Endothelial cell (in vitro differentiated cells): ENCODE data around the gene LHX2. TPM values are rescaled to one million over a fixed set of nuclear protein-coding genes. Genes with fewer than 3 reads are reported as not detected.

Experiments
- DNase-seq: peaks from one replicate; pipeline ENCODE4 v3.0.0; 2021; ENCODE audit warnings: low spot score
- H3K27ac Mint-ChIP-seq: one replicate; pipeline ENCODE4 v1.8.0; 2021; ENCODE audit warnings: mixed read lengths, inconsistent platforms; ENCODE audit not compliant: unreplicated experiment
- H3K27me3 Mint-ChIP-seq: one replicate; pipeline ENCODE4 v1.8.0; 2021; ENCODE audit warnings: mild to moderate bottlenecking, moderate library complexity, mixed read lengths, inconsistent platforms; ENCODE audit not compliant: unreplicated experiment
- H3K36me3 Mint-ChIP-seq: one replicate; pipeline ENCODE4 v1.8.0; 2021; ENCODE audit warnings: mild to moderate bottlenecking, low read depth, mixed read lengths, inconsistent platforms; ENCODE audit not compliant: unreplicated experiment
- H3K4me1 Mint-ChIP-seq: one replicate; pipeline ENCODE4 v1.8.0; 2021; ENCODE audit warnings: mild to moderate bottlenecking, mixed read lengths, inconsistent platforms; ENCODE audit not compliant: unreplicated experiment
- H3K4me3 Mint-ChIP-seq: one replicate; pipeline ENCODE4 v1.8.0; 2021; ENCODE audit warnings: mild to moderate bottlenecking, mixed read lengths, inconsistent platforms; ENCODE audit not compliant: unreplicated experiment
- H3K9me3 Mint-ChIP-seq: one replicate; pipeline ENCODE4 v1.8.0; 2021; ENCODE audit warnings: mixed read lengths, inconsistent platforms; ENCODE audit not compliant: unreplicated experiment
- CTCF ChIP-seq: fragments of 200-600 bp; sonication (generic); IDR thresholded peaks from one replicate; pipeline ENCODE4 v1.5.0; 2021; ENCODE audit warnings: antibody characterized with exemption; ENCODE audit not compliant: unreplicated experiment
- total RNA-seq: library from RNA; stranded (reverse); fragmentation: NEBNext Ultra II Directional; extraction: Animal tissue kit (Norgen Biotek cat#: 25700); gene quantifications from one replicate; pipeline ENCODE4 v1.2.1, GENCODE V29; 2021; ENCODE audit not compliant: unreplicated experiment

Gene LHX2
- total RNA-seq, 1 donor from 2014 or later, result not detected

GRCh38 chr9:124042201-124042721 is 30.7 kb downstream of the LHX2 start:
- Mint-ChIP-seq H3K4me3 (peak overlapping the region; percentile 56), H3K4me1 (peaks cover 7% of the 10 kb centered on the region), H3K27ac (no peak overlapping the region), H3K9me3 (no peaks in the 10 kb centered on the region), H3K36me3 (no peaks in the 10 kb centered on the region), H3K27me3 (peaks cover 10% of the 10 kb centered on the region)
- no peak for TF ChIP-seq CTCF
- DNase-seq, result no peak

GRCh38 chr9:124044448-124044847 is 32.9 kb downstream of the LHX2 start:
- no peak for DNase-seq
- Mint-ChIP-seq H3K9me3 (no peaks in the 10 kb centered on the region), H3K36me3 (no peaks in the 10 kb centered on the region), H3K4me3 (no peak overlapping the region), H3K4me1 (peaks cover 7% of the 10 kb centered on the region), H3K27ac (no peak overlapping the region), H3K27me3 (peaks cover 10% of the 10 kb centered on the region)
- no peak for TF ChIP-seq CTCF

GRCh38 chr9:124045076-124045829 is 33.7 kb downstream of the LHX2 start:
- H3K4me1 Mint-ChIP-seq, result peaks cover 7% of the 10 kb centered on the region
- no peak for TF ChIP-seq CTCF
- H3K4me3 Mint-ChIP-seq, result no peak overlapping the region
- DNase-seq, result peak; percentile 28
- H3K36me3 Mint-ChIP-seq, result no peaks in the 10 kb centered on the region
- H3K27ac Mint-ChIP-seq, result no peak overlapping the region
- H3K27me3 Mint-ChIP-seq, result peaks cover 10% of the 10 kb centered on the region
- H3K9me3 Mint-ChIP-seq, result no peaks in the 10 kb centered on the region

GRCh38 chr9:124045830-124046177 is 34.2 kb downstream of the LHX2 start:
- no peak for DNase-seq
- Mint-ChIP-seq H3K9me3 (no peaks in the 10 kb centered on the region), H3K36me3 (no peaks in the 10 kb centered on the region), H3K4me3 (no peak overlapping the region), H3K27me3 (peaks cover 14% of the 10 kb centered on the region), H3K4me1 (peaks cover 4% of the 10 kb centered on the region), H3K27ac (no peak overlapping the region)
- no peak for TF ChIP-seq CTCF

- Mint-ChIP-seq H3K27me3 (peaks cover 13% of the 10 kb centered on the region), H3K4me3 (no peak overlapping the region)
Measured at GRCh38 chr9:124046189-124046588, 34.6 kb downstream of the LHX2 start.

More at GRCh38 chr9:124046189-124046588, 34.6 kb downstream of the LHX2 start:
- no peak for DNase-seq
- no peak for TF ChIP-seq CTCF
- Mint-ChIP-seq H3K9me3 (no peaks in the 10 kb centered on the region), H3K4me1 (peaks cover 4% of the 10 kb centered on the region), H3K36me3 (no peaks in the 10 kb centered on the region), H3K27ac (no peak overlapping the region)
